ENCODE measurements around the gene KLHDC2.
A peak's percentile ranks its signal among the peaks of the same experiment; 100 is the strongest.
"Not testable (repeated sequence)": the region's sequence is repeated elsewhere in the genome, so short reads cannot be mapped to it uniquely, and the experiment has no call there.

The KLHDC2 gene

GRCh38 chr14:49767571-49768300 lies at the start of gene KLHDC2:
Gene KLHDC2, plus strand, starts transcription at chr14:49768153. Its CDS starts 316 bp downstream, at chr14:49768469.
- peak; percentile 73 for DNase-seq (ENCODE audit: low read depth)

- no peak for DNase-seq (ENCODE audit: low read depth)
These were observed 47.2 kb upstream of the KLHDC2 start for GRCh38 chr14:49720744-49721143.

GRCh38 chr14:49721733-49722435 lies 46.1 kb upstream of the KLHDC2 start:
- DNase-seq (ENCODE audit: low read depth), result not testable (repeated sequence)

GRCh38 chr14:49727171-49727570 lies 40.8 kb upstream of the KLHDC2 start:
- no peak for DNase-seq (ENCODE audit: low read depth)

GRCh38 chr14:49732896-49733295 lies 35.1 kb upstream of the KLHDC2 start:
- no peak for DNase-seq (ENCODE audit: low read depth)

DNA sequence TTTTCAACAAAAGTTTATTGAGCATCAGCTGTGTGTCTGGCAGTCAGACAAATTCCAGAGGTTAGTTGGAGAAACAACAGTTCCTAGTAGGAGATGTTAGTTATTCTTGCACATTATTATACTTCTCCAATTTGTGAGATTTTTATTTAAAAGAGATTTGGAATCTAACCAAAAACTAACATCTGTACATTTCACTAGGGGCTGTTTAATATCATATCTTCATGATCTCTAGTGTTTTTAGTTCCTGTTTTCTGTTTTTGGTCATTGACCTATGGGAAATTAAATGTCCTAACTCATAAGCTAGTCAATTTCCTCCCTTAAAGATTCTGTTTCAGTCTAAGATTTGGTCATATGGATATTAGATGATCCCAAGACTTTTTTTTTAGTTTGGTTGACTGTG lies 34.1 kb upstream of the KLHDC2 start:
- no peak for DNase-seq (ENCODE audit: low read depth)

- not testable (repeated sequence) for DNase-seq (ENCODE audit: low read depth)
These were observed 32.3 kb upstream of the KLHDC2 start for GRCh38 chr14:49735669-49736068.

DNA sequence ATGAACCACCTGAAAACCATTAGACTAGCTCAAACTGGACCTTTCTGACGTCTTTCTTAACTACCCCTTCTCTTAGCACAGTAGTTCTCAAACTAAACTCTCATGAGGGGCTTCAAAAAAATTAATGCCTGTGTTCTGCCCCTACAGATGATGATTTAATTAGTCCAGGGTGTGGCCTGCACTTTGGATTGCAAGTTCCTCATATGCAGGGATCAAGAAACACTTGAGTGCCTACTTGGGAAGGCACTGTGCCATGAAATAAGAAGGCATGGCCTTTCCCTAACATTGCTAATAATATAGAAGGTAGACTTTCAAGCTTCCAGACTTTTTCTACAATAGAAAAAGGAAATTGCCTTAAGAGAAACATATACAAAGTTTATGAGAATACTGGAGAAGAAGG lies 22.8 kb upstream of the KLHDC2 start:
- DNase-seq (ENCODE audit: low read depth), result no peak

GRCh38 chr14:49746476-49746875 lies 21.5 kb upstream of the KLHDC2 start:
- not testable (repeated sequence) for DNase-seq (ENCODE audit: low read depth)

DNA sequence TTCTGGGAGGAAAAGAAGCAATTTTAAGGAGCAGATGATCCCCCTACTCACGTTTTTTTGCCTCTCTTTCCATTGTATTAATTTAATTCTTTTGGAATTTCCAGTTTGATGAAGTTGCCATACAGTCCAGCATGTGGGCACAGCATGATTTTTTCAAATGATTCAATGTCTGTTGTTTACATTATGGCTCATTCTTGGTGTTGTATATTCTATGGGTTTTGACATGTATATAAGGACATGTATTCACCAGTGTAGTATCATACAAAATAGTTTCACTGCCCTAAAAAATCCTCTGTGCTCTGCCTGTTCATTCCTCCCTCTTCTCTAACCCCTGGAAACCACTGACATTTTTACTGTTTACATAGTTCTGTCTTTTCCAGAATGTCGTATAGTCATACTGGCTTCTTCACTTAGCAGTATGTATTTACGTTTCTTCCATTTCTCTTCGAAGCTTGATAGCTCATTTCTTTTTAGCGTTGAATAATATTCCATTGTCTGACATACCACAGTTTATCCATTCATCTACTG lies 13.3 kb upstream of the KLHDC2 start:
- DNase-seq (ENCODE audit: low read depth), result no peak

DNA sequence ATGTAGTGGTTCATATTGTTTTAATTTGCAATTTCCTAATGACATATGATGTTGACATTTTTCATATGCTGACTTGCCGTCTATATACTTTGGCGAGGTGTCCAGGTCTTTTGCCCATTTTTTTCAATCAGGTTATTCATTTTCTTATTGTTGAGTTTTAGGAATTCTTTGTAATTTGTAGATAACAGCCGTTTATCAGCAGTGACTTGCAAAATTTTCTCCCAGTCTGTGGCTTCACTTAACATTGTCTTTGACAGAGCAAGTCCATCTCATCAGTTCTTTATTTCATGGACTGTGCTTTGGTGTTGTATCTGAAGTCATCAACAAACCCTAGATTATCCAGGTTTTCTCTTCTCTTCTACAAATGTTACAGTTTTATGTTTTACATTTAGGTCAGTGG lies 12.6 kb upstream of the KLHDC2 start:
- DNase-seq (ENCODE audit: low read depth), result no peak

DNA sequence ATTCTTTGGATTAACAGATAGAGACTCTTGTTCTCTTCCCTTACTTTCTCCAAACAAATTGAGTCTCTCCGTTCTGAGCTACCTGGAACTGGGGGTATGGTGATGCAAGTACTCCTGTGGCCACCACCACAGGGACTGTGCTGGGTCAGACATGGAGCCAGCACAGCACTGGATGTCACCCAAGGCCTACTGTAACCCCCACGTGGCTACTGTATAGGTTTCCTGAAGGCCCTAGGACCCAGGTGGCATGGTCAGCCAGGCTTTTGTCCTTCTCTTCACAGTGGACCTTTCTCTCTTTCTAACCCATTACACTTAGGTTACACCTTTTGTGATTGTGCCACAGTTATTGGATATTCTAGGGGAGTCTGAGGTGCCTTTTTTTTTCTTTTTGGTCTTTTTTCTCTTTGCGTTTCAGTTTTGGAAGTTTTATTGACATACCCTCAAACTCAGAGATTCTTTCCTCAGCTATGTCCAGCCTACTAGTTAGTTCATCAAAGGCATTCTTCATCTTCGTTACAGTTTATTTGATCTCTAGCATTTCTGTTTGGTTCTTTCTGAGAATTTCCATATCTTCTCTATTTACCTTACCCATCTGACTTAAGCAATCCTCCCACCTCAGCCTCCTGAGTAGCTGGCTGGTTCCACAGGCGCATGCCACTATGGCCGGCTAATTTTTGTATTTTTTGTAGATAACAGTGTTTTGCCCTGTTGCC lies 6.0 kb upstream of the KLHDC2 start:
- DNase-seq (ENCODE audit: low read depth), result no peak

GRCh38 chr14:49766839-49767238 lies 1.1 kb upstream of the KLHDC2 start:
- no peak for DNase-seq (ENCODE audit: low read depth)

GRCh38 chr14:49767270-49767570 lies 733 bp upstream of the KLHDC2 start:
- DNase-seq (ENCODE audit: low read depth), result no peak

- peak; percentile 21 for DNase-seq (ENCODE audit: low read depth)
These were observed 558 bp downstream of the KLHDC2 start for GRCh38 chr14:49768301-49769121.

DNA sequence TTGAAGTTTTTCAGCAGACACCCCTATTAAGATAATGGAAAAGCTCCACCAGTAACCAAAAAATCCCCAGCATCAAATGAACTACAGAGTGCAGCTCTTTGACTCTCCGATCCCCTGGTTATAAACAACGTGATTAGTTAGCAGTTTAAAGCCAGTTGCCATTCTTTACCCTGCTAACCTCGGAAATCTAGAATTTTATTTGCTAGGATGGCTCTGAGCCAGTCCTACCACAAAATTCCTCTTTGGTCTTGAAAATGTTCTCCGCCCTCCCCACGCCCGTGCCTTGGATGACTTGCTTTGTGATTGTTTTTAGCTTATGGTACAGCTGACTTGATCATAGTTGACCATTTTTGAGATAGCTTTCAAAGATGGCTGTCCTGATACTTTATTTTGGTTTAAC lies 1.2 kb downstream of the KLHDC2 start:
- DNase-seq (ENCODE audit: low read depth), result no peak

DNA sequence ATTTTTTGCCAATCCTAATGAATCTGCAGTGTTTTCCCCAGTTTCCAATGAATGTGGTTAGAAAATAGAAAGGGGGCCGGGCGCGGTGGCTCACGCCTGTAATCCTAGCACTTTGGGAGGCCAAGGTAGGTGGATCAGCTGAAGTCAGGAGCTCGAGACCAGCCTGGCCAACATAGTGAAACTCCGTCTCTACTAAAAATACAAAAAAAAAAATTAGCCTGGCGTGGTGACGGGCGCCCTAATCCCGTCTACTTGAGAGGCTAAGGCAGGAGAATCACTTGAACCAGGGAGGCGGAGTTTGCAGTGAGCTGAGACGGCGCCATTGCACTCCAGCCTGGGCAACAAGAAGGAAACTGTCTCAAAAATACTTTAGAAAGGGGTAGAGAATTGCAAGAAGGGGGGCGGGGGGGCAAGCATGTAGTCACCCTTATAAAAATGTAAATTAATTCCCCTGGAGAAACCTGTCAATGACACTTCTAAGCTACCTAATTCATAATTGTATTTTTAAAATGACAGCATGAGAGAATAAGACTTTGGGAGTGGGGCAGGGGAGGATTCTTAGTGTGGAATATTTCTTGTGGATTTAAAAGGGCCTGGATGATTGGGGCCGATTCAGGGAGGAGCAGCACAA lies 1.7 kb downstream of the KLHDC2 start:
- DNase-seq (ENCODE audit: low read depth), result no peak

GRCh38 chr14:49770212-49770817 lies 2.4 kb downstream of the KLHDC2 start:
- DNase-seq (ENCODE audit: low read depth), result no peak

GRCh38 chr14:49771691-49772090 lies 3.7 kb downstream of the KLHDC2 start:
- not testable (repeated sequence) for DNase-seq (ENCODE audit: low read depth)

DNA sequence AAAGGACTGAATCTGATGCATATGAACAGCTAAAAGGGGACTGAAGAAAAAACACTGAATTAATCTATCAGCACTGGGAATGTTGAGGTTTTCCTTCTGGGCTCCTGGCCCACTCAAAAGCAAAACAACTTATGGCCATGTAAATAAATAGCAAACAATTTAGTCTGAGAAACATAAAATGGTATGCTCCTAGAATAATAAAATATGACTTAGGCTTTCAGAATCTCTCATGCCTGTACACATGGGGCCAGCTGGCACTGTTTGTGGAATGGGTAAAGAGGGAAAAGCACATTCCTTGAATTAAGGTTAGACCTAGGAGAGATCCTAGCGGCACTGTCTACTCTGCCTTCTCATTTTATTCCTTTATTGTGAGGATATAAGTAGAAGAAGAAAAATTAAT lies 6.2 kb downstream of the KLHDC2 start:
- no peak for DNase-seq (ENCODE audit: low read depth)

DNA sequence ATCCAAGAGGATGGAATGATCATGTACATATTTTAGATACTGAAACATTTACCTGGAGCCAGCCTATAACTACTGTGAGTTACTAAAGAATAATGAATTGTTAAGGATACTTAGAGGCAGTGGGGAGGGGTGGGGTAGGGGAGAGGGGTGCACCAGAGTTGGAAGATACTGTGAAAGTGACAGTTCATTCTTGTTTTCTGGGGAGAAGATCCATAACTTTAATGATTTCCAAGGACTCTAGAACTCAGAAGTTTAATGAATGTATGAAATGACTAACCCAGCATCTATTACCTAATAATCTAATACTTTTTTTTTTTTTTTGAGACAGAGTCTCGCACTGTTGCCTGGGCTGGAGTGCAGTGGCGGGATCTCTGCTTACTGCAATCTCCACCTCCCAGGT lies 10.5 kb downstream of the KLHDC2 start:
- no peak for DNase-seq (ENCODE audit: low read depth)
